GM19025 (cell line): ENCODE data around the gene GATA2.

Experiments used
- ATAC-seq: cut with Tn5 transposase; IDR thresholded peaks from one replicate; pipeline ENCODE4 v1.9.1; 2021; ENCODE audit warnings: mild to moderate bottlenecking, low read depth, moderate library complexity; ENCODE audit not compliant: unreplicated experiment

Gene GATA2

DNA sequence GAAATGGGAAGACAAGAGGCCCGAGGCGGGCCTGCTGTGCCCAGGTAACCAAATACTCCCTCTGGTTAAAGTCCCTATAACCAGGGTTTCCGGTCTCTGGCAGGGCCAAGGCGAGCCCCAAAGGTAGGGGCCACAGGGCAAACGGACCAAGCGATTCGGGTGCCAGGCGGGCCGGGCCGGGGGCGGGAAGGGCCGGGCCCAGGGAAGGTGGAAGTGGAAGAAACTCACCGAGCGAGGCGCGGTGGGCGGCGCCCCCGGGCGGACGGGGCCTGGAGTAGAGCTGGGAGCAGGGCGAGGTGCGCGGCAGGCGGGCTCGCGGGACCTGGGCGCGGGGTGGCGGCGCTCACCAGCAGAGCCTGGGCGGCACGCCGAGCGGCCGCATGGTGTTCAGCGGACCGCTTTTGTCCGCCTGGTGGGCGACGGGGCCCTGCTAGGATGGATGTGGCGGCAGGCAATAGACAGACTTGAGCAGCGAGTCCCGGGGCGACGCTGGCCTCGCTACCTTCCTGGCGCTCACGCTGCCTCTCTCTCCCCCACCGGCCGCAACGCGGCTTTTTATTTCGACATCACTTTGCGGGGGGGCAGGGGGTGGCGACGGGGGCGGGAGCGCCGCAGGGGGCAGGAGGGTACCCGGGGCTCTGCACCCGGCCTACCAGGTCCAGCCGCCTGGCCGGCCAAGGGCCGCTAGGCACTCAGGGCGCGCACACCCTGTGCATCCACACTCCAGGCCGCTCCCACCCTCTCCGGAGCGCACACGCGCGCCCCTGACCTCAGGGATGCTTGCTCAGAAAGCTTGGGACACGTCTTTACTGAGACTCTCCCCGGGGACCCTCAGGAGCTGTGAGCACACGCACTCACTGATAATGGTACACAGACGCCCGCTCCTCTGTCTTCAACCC is at the start of gene GATA2:
Gene GATA2 (minus strand): TSS at position 531 of the 899 bp plus-strand sequence. CDS start 6,170 bp downstream, outside the sequence.
- ATAC-seq, result no peak

DNA sequence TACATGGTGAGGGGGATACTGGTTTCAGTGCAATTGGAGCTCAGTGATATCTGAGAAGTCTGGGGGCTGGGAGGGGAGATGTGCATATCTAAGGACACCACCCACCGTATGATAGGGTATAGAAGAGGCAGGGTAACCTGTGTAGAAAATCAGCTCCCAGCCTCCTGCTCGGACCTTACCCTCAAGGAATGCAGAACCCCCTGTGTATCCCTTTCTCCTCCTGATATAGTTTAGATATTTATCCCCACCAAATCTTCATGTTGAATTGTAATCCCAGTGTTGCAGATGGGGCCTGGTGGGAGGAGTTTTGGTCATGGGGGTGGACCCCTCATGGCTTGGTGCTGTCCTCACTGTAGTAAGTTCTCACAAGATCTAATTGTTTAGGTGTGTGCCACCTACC is 48.2 kb upstream of the GATA2 start:
- no peak for ATAC-seq

DNA sequence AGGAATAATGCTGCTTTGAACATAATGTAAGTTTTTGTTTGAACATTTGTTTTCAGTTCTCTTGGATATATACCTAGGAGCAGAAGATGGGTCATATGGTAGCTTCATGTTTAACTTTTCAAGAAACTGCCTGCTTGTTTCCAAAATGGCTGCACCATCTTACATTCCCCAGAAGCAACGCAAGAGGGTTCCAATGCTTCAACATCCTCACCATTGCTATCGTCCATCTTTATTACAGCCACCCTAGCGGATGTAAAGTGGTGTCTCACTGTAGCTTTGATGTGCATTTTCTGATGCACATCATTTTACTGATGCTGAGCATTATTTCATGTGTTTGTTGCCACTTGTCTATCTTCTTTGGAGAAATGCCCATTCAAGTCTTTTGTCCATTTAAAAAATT is 46.4 kb upstream of the GATA2 start:
- no peak for ATAC-seq

GRCh38 chr3:128537091-128537703 is 44.2 kb upstream of the GATA2 start:
- ATAC-seq, result no peak

DNA sequence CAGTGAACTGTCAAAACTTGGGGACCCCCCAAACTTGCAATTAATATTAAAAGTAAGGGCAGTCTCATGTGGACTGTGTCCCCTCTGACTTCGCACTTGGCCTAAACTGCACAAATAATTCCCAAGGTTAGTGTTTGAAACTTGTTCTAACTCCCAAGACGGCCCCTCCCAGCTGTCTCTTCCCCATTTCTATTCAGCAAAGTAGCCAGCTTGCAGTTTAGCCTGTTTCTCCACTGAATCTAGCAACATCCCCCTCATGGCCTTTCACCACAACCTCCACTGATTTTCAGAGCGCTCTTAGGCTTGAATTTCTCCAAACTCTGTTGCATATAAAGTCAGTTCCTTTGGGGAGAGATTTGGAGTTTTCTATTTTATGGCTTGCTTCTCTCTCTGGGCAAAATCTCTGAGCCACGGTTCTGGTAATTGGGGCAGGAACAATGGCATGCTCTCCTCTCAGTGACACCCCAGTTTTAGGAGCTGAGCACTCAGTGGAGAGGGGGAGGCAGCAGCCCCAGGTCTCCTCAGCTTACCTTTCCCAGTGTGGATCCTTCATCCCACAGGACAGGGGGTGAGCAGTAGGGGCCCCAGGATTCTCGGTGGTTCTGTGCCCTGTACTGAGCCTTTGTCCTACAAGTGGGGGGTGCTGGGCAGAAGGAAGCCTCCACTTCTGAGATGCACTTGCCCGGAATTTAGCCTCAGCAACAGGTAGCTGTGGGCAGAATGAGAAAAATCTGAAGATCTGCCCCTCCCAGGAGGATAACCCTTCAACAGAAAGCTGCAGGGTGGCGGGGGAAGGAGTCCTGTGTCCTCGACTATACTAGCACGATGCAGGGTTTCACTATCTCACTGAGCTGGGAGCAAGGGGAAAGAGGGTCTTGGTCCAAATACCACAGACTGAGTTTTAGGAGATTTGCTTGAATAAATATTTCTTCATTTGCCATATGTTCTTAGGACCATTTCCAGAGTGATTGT is 39.3 kb upstream of the GATA2 start:
- ATAC-seq, result no peak

DNA sequence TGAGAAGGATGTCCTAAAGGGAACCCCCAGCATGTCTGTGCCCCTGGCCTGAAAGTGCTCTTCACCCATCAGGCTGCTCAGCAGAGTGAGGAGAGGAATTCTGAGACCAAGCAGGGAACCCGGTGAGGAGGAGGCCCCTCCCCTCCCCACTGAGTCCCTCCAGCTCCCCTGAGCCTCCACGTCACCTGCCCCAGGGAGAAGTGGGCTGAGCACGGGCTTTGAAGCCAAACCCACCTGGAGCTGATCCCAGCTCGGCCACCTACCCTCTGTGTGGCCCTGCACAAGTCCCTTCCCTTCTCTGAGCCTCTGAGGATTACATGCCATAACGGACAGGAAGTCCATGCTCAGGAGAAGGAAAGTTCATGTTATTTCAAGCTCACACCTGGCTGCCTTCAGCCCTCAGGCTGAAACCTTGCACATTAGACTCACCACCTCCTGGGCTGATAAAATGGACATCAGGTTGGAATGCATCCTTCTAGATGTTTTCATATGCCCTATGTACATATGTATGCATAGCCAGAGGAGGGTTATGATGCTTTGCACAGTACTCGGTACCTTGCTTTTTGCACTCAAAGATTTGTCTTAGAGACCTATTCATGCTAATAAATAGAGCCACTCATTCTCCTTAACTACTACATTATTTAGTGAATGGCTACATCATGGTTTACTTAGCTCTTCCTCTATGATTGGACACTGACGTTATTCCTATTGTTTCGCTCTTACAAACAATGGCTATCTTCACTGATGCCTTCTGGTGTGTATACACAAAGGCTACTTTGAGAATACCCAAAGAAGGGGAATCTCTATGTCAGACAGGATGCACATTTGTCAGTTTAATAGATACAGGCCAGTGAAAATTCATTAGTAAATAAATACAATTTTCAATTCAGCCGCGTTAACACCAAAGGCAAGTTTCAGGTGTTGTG is 31.6 kb upstream of the GATA2 start:
- ATAC-seq, result no peak

DNA sequence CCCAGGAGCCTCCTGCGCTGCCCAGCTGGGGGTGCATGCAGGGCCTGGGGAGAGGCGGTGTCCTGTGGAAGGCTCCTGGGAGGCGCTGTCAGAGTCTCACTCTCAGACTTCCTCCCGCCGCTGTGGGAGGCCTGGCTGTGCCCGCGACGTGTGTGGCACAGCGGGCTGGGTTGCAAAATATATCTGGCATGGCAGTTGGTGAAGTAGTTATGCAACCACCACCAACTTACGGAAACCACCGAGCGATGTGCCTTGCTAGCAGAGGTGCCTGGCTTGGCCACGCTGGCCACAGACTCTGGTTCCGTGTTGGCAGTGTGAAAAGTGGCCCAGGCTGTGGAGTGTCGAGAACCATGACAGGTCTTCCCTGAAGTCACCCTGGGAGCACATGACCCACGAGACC is 30.6 kb upstream of the GATA2 start:
- no peak for ATAC-seq

DNA sequence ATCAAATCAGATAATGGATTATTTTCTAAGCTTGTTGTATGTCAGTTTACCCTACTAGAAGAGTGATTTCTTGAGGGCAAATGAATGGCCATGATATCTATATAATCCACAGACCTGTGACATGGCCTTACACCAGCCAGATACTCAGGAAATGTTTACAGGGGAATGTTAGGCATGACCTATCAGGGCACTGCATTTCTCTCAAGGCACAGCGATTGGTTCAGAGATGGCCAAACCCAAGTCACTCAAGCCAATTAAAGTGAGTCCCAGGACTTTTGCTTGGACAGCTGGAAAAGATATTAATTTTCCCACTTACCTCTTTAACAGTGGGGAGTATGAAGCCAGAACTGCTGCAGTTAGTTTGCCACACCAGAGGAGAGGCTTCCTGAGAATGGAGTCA is 28.7 kb upstream of the GATA2 start:
- ATAC-seq, result no peak

DNA sequence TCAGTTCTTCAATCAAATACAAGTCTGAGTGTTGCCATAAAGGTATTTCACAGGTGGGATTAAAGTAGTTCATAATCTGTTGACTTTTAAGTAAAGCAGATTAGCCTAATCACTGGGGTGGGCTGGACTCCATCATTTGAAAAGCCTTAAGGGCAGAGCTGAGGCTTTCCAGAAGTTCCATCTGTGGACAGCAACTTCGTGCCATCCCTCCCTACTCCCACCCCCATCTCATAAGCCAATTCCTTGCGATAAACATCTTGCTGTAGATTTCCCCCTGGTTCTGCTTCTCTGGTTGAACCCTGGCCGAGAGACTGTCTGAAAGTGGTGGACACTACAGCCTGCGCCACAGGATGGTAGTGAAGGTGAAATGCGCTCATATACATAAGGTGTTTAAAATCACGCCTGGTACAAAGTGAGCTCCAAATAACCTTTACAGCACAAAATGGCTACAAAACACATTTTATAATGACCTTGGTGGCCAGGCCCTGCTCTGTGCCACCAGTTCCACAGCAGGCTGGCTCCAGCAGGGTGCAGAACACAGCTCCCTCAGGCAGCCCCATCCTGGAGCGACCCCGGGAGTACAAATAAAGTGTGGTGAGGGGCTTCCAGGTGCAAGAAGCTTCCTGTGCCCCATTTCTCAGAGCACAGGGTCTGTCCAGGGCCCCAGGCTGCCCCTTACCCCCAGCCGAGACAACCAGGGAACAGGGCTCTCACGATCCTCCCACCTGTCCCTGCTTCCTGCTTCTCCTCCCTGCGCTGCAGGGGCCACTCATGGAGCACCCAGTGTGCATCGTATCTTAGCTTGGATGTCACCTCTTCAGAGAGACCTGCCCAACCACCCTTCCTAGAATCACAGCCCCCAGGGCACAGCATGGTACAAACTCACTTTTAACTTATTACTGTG is 25.8 kb upstream of the GATA2 start:
- no peak for ATAC-seq

DNA sequence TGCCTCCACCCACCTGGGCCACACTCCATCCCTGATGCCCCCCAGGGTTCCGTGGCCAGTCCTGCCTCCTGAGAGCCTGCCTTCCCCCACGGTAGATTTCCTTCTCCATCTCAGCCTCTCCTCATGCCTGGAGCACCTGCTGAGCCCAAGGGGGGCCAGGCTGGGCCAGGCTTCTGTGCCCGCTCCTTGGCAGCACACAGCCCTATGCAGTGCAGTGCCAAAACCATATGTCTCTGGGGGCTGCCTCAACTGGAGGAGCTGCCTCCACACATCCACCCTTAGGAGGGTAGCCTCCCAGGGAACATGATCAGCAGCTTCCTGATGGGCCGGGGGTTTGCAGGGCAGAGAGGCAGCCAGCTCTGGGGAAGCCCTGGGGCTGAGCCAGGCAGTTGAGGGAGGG is 24.6 kb upstream of the GATA2 start:
- no peak for ATAC-seq

- ATAC-seq, result no peak
Observed at GRCh38 chr3:128515967-128516366, 23.0 kb upstream of the GATA2 start.

DNA sequence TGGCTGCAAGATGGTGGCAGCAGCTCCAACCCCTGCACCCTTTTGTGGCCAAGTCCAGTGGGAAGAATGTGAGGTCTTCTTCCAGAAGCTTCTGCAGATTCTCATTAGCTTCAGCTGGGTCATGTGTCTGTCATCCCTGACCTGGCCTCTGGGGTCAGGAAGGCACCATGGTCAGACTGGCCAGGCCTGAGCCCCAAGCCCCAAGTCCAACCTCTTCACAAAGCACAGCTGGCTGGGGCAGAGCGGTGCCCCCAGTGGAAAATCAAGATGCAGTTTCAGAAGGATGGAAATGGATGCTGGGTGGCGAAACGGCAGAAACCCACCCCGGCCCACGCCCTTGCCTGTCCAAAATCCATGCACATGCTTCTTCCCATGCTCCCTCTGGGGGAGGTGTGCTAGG is 15.9 kb upstream of the GATA2 start:
- no peak for ATAC-seq

- ATAC-seq, result no peak
Observed at GRCh38 chr3:128506754-128507153, 13.8 kb upstream of the GATA2 start.

- ATAC-seq, result no peak
Observed at GRCh38 chr3:128505771-128506170, 12.8 kb upstream of the GATA2 start.

DNA sequence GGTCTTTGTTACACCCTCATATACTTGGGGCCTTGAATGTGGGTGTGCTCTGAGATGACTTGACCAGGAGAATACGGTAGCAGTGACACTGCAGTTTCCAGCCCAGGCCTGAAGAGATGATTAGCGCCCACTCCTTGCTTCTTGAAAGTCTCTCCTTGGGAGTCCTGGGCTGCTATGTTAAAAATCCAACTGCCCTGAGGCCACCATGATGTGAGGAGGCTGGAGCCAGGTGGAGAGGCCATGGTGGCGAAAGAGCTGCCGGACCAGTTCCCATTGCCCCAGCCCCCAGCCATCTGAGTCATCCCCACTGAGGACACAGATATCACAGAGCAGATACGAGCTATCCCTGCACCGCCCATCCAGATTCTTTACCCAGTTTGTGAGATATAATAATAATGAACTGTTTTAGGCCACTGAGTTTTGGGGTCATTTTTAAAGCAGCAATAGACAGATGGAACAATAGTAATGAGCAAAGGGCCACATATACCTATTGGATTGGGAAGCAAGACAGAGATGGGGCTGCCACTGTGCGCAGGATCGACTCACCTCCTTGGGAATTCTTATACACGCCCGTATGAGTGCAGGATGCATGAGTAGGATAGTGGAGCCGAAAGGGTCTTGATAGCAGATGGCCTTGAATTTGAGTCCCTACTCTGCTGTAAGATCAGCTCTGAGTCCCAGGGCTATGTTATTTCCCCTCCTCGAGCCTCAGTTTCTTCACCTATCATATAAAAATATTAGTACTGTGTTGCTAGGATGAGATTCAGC is 12.1 kb upstream of the GATA2 start:
- ATAC-seq, result no peak

DNA sequence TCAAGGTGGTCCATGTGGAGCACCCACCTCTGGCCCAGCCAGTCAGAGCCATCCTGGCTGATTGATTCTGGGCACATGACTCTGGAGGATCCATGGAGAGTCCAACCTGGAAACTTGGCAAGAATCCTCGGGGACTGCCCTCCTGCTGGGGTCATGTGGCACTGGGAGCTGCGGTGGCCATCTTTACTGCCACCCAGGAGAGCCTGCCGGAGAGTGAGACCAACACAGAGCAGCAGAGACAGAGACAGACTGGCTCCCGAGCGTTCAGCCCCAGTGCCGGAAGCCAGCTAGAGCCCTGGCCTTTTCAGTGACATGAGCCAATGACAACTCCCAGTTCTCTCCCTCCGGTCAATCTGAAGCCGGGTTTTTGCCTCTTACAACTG is 11.5 kb upstream of the GATA2 start:
- ATAC-seq, result no peak

DNA sequence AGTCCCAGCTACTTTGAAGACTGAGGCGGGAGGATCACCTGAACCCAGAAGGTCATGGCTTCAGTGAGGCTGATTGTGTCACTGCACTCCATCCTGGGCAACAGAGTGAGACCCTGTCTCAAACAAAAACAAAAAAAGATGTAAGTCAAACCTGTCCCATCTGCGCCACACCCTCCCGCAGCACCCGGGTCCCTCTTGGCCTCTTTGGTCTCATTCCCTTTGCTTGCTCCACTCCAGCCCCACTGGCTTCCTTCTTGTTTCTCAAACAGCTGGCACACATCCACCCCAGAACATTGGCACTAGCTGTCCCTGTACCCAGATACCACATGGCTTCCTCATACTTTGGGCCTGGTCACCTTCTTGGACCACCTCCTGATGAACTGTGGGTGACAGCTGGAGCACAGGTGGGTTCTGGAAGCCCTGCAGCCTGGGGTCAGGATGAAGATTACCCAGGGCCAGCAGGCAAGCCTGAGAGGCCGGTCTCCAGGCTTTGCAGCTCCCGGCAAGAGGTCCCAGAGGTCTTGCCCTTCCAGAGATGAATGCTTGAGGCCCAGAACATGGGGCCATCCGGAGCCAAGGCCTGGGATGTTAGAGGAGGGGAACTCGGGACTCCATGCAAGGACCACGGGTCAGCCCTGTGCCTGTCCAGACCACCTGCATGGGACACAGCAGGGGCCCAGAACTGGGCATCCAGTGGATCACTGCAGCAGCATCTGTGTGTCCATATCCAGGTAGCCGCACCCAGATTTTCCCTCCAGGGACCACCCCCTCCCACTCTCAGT is 10.9 kb upstream of the GATA2 start:
- ATAC-seq, result no peak
